Loucy (cell line): ENCODE data around the gene CX3CR1.
A peak's percentile ranks its signal among the peaks of the same experiment; 100 is the strongest.

Experiments
- H2AFZ ChIP-seq: fragments of 200-600 bp; sonication (generic); 2 replicates; pipeline ENCODE4 v1.6.0; 2016; ENCODE audit warnings: antibody characterized with exemption, mild to moderate bottlenecking, low read length, moderate library complexity
- H3F3A ChIP-seq: fragments of 200-600 bp; 2 replicates; pipeline ENCODE4 v1.6.0; 2016; ENCODE audit warnings: antibody characterized with exemption, low read depth, mild to moderate bottlenecking
- H3K27me3 ChIP-seq: fragments of 200-600 bp; sonication (generic); 2 replicates; pipeline ENCODE4 v1.6.1; 2014; ENCODE audit warnings: low read length, mild to moderate bottlenecking; ENCODE audit not compliant: insufficient read depth, poor library complexity, severe bottlenecking
- H3K36me3 ChIP-seq: fragments of 200-600 bp; sonication (generic); 2 replicates; pipeline ENCODE4 v1.6.1; 2016; ENCODE audit warnings: low read length; ENCODE audit not compliant: insufficient read depth
- H3K4me1 ChIP-seq: fragments of 200-600 bp; sonication (generic); 2 replicates; pipeline ENCODE4 v1.5.1; 2014; ENCODE audit warnings: low read length, mild to moderate bottlenecking; ENCODE audit not compliant: insufficient read depth, poor library complexity, severe bottlenecking
- H3K4me2 ChIP-seq: fragments of 200-600 bp; sonication (generic); 2 replicates; pipeline ENCODE4 v1.6.0; 2014; ENCODE audit warnings: antibody characterized with exemption, low read length, low read depth, mild to moderate bottlenecking; ENCODE audit not compliant: poor library complexity, severe bottlenecking
- H3K4me3 ChIP-seq: fragments of 200-600 bp; sonication (generic); 2 replicates; pipeline ENCODE4 v1.5.1; 2014; ENCODE audit warnings: low read length, mild to moderate bottlenecking, mixed read lengths; ENCODE audit not compliant: poor library complexity, severe bottlenecking
- H3K79me2 ChIP-seq: fragments of 200-600 bp; sonication (generic); 2 replicates; pipeline ENCODE4 v1.6.1; 2014; ENCODE audit warnings: low read length; ENCODE audit not compliant: insufficient read depth
- H3K9ac ChIP-seq: fragments of 200-600 bp; sonication (generic); 2 replicates; pipeline ENCODE4 v1.6.0; 2014; ENCODE audit warnings: mild to moderate bottlenecking, low read depth, low read length, moderate library complexity; ENCODE audit not compliant: poor library complexity, severe bottlenecking
- H3K9me2 ChIP-seq: fragments of 200-600 bp; sonication (generic); replicated peaks from 2 replicates; pipeline ENCODE4 v1.6.1; 2016; ENCODE audit warnings: low read depth, low read length, mixed read lengths
- H3K9me3 ChIP-seq: fragments of 200-600 bp; sonication (generic); 2 replicates; pipeline ENCODE4 v1.6.1; 2014; ENCODE audit warnings: mild to moderate bottlenecking, antibody characterized with exemption, low read length, low read depth; ENCODE audit not compliant: insufficient read depth
- H4K20me1 ChIP-seq: fragments of 200-600 bp; sonication (generic); 2 replicates; pipeline ENCODE4 v1.6.0; 2014; ENCODE audit warnings: antibody characterized with exemption, low read length, mild to moderate bottlenecking; ENCODE audit not compliant: insufficient read depth, poor library complexity, severe bottlenecking
- CTCF ChIP-seq: fragments of 200-600 bp; sonication (generic); conservative IDR thresholded peaks from 2 replicates; pipeline ENCODE4 v1.5.1; 2014; ENCODE audit warnings: mild to moderate bottlenecking, antibody characterized with exemption, low read length
- EZH2phosphoT487 ChIP-seq: fragments of 200-600 bp; IDR thresholded peaks from 2 replicates; pipeline ENCODE4 v1.6.1; 2018; ENCODE audit warnings: antibody characterized with exemption, mild to moderate bottlenecking, moderate library complexity, borderline replicate concordance

CX3CR1 gene

GRCh38 chr3:39263576-39263975, 16.3 kb downstream of the CX3CR1 start:
- H3K9me2 ChIP-seq, result no peaks in the 10 kb centered on the region
- H3K79me2 ChIP-seq, result no peaks in the 10 kb centered on the region
- H3K4me3 ChIP-seq, result no peak overlapping the region
- no peak overlapping the region for H3K9ac ChIP-seq
- H3K4me2 ChIP-seq, result peak overlapping the region; percentile 23
- H3K36me3 ChIP-seq, result no peaks in the 10 kb centered on the region
- TF ChIP-seq EZH2phosphoT487 (no peak), CTCF (no peak)
- no peaks in the 10 kb centered on the region for H3F3A ChIP-seq
- no peak overlapping the region for H2AFZ ChIP-seq
- peaks cover 26% of the 10 kb centered on the region for H3K4me1 ChIP-seq
- H3K9me3 ChIP-seq, result no peaks in the 10 kb centered on the region
- no peaks in the 10 kb centered on the region for H3K27me3 ChIP-seq
- H4K20me1 ChIP-seq, result no peaks in the 10 kb centered on the region

GRCh38 chr3:39262846-39263245, 17.0 kb downstream of the CX3CR1 start:
- Histone ChIP-seq H3K79me2 (no peaks in the 10 kb centered on the region), H3K9me3 (no peaks in the 10 kb centered on the region), H3K4me2 (no peak overlapping the region), H3K9ac (no peak overlapping the region), H3K4me3 (no peak overlapping the region), H3K27me3 (no peaks in the 10 kb centered on the region), H3K36me3 (no peaks in the 10 kb centered on the region), H4K20me1 (no peaks in the 10 kb centered on the region), H3F3A (no peaks in the 10 kb centered on the region), H3K4me1 (peaks cover 26% of the 10 kb centered on the region), H3K9me2 (no peaks in the 10 kb centered on the region), H2AFZ (no peak overlapping the region)
- no peak for TF ChIP-seq CTCF
- TF ChIP-seq EZH2phosphoT487, result no peak

- TF ChIP-seq CTCF, result no peak
- TF ChIP-seq EZH2phosphoT487, result no peak
- Histone ChIP-seq H3K9me2 (no peaks in the 10 kb centered on the region), H3K27me3 (no peaks in the 10 kb centered on the region), H3K4me3 (no peak overlapping the region), H3K9ac (no peak overlapping the region), H3K36me3 (no peaks in the 10 kb centered on the region), H2AFZ (no peak overlapping the region), H3K79me2 (no peaks in the 10 kb centered on the region), H4K20me1 (no peaks in the 10 kb centered on the region), H3K9me3 (no peaks in the 10 kb centered on the region), H3K4me2 (no peak overlapping the region), H3K4me1 (peaks cover 26% of the 10 kb centered on the region), H3F3A (no peaks in the 10 kb centered on the region)
These were observed 18.1 kb downstream of the CX3CR1 start for GRCh38 chr3:39261726-39262125.
